GOT3 (cell line): ENCODE data around the gene RAD51AP1.
"Not testable (repeated sequence)": the region's sequence is repeated elsewhere in the genome, so short reads cannot be mapped to it uniquely, and the experiment has no call there.

ENCODE experiments used
- DNase-seq: peaks from one replicate; lab custom pipeline; 2025; ENCODE audit warnings: mixed read lengths; lab: John Stamatoyannopoulos, UW

Gene RAD51AP1, protein sequence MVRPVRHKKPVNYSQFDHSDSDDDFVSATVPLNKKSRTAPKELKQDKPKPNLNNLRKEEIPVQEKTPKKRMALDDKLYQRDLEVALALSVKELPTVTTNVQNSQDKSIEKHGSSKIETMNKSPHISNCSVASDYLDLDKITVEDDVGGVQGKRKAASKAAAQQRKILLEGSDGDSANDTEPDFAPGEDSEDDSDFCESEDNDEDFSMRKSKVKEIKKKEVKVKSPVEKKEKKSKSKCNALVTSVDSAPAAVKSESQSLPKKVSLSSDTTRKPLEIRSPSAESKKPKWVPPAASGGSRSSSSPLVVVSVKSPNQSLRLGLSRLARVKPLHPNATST

DNA sequence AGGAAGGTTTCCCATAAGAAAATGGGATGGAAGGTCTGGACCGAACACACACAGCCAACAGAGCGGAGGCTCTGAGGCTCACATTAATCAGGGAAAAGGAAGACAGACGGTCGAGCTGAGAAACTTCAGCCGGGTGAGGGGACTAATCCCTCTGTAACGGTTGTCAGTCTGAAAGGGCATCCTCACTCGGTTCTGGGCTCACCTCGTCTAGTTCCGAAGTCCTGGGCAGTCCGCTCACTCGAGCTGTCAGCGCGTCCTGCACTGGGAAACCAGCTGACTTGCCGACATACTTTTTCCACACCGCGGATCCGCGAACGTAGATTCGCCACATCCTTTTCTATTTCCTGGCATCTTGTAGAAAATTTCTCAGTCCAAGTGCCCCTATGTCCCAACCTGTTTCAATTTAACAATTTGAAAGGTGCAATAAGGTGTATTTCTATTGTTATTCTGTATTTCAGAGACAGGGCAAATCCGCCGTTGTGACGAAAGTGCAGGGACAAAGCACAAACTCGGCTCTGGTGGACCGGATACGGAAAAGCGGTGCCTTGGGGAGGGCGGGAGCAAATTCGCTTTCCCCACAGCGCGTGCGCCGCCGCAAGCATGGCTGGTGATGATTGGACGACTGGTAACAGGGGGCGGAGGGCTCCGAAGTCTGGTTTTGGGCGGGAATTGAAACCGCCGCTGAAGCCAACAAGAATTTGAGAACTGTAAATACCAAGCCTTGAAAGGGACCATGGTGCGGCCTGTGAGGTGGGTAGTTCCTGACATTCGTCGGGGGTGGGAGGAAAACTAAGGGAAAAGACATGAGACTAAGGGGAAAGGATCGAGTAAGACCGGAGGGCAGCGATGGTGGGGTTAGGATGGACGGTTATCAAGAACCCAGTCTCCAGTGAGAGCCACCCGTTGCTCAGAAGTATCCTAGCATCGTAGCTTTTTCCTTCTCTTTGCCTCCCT is at the start of gene RAD51AP1:
Gene RAD51AP1 (plus strand): TSS at position 684 of the 954 bp plus-strand sequence. CDS start 50 bp downstream, at position 734.
- peak; percentile 80 for DNase-seq

DNA sequence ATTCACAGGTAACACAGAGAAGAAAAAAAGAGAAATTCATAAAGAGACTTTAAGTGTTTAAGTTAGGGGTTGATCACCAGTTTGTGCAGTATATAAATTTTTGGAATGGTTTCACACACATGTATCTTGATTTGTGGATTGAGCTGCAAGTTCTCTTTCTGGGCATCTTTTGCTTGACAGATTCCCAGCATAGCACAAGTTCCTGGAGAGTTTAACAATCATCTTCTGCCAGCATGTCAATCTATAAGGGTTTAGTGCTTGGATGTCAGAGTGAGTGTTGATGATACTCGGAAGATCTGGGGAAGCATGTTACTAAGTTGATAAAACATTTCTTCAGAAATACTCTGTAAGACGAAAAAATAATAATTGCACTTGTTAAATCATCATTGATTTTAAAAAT is 49.1 kb upstream of the RAD51AP1 start:
- no peak for DNase-seq

DNA sequence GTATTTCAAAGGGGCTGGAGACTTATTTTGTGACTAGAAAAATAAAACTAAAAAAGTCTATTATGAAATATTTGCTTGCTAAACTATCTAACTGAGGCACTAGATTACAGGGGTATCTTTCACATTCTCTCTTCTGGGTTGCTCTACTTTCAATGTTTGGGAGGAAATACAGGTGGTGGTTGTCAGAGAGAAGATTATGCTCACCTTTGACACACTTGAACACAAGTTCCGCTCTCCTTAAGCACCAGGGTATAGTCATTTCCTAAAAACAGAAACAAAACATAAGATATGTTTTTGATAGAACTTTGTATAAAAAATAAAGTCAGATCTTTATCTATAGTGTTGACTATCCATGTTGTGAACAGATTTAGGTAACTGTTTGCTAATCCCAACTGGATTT is 47.7 kb upstream of the RAD51AP1 start:
- no peak for DNase-seq

DNA sequence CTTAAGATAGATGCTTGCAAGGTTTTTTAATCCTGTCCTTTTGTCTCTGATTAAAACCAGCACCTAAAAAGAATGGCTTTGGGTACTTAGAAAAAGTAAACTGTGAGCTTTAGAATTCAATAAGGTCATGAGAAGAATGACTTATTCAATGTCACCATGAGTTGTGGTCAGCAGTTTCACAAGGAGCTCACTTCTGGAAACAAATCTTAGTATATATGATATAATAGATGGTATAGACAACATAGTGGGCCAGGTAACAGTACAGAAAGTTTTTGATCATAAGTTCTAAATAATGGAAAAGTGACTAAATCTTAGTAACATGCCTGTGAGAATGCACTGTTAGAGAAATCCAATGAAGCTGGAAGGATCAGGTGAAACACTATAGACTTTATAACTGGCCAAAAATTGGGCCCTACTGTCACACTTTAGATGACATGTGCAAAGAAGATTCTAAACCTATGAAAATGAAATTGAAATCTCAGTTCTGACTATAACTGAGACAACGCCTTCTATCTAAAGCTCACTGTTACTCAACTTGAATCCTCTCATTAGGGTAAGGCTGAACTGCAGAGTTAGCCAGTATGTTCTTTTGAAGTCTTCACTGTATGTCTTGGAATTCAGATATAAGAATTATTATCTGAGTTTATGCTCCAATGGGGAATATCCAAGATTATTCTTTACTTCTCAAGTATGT is 42.4 kb upstream of the RAD51AP1 start:
- no peak for DNase-seq

DNA sequence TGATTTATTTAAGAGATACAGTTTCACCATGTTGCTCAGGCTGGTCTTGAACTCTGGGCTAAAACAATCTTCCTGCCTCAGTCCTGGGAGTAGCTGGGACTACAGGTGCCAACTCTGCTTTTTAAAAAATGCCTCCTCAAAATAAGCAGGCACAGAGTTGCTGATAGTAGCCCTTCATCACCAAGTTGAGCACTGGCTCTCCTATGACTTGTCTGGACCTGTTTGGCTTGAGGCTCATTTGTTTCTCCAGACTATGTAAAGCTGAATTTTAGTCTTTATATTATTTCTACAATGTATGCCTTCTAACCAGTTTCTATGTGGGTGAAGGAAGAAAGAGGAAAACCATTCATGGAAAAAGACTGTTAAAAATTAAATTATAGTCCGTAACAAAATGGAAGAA is 39.5 kb upstream of the RAD51AP1 start:
- DNase-seq: no peak

DNA sequence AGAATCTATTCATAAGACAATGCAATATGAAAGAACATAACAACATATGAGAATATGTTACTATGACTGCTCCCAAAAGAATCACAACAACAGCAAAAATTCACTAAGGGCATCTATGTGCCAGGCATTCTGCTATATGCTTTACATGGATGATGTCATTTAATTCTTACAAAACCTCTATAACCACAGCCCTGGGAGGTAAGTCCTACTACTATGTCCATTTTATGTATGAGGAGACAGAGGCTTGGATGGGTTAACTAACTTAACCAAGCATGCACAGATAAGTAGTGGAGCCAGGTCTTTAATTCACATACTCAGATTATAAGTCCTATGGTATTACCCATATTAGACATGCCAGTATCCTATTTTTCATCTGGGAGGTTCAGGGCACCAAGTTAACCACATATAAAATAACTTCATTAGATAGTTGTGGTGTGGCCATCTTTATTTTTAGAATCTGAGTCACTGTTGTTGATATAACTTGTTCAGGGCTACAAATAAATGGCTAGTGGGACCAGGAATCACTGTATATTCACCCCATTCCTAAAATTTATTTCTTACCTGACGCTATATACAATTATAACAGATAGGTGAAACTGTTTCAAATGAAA is 33.2 kb upstream of the RAD51AP1 start:
- no peak for DNase-seq

DNA sequence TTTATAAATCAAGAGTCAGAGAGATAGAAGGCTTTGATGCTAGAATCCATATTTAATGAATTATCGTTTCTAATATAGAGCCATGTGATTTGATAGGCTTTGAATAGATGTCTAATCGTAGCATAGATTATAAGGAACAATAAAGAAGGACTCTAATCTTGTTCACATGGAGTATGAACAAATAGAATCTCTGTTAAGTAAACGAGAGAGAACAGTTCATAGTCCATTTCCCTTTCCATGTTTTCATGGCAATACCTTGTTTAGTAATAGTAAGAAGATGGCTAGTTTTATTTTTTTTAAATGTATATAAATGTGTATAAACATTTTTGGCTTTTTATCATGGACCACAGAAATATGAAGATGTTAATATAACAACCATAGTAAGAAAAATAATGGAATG is 32.3 kb upstream of the RAD51AP1 start:
- no peak for DNase-seq

DNA sequence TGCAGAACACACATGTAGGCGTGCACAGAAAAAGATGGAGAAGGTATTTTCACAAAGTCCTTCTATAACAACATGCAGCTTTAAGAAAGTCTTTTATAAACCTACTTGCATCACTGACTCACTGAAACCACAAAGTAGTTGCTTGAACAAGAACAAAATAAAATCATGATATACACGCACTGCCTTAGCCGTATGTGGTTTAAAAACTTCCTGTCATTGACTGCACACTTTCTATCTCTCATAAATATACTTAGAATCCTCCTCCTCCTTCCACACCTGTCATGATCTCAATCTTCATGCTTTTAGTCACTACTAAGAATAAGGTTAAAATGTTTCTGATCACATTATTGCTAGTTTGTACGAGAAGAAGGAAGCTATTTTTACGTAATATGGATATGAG is 31.8 kb upstream of the RAD51AP1 start:
- no peak for DNase-seq

DNA sequence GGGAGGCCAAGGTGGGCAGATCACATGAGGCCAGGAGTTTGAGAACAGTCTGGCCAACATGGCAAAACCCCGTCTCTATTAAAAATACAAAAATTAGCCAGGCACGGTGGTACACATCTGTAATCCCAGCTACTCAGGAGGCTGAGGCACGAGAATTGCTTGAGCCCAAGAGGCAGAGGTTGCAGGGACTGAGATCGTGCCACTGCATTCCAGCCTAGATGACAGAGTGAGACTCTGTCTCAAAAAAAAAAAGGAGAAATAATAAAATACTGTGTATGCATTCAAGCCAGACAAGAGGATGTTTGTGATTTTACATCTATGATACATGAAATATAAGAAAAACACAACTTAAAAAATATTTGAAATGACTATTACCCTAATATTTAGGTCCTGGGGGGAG is 30.2 kb upstream of the RAD51AP1 start:
- not testable (repeated sequence) for DNase-seq

DNA sequence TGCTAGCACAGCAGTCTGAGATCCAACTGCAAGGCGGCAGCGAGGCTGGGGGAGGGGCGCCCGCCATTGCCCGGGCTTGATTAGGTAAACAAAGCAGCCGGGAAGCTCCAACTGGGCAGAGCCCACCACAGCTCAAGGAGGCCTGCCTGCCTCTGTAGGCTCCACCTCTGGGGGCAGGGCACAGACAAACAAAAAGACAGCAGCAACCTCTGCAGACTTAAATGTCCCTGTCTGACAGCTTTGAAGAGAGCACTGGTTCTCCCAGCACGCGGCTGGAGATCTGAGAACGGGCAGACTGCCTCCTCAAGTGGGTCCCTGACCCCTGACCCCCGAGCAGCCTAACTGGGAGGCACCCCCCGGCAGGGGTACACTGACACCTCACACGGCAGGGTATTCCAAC is 29.4 kb upstream of the RAD51AP1 start:
- not testable (repeated sequence) for DNase-seq

DNA sequence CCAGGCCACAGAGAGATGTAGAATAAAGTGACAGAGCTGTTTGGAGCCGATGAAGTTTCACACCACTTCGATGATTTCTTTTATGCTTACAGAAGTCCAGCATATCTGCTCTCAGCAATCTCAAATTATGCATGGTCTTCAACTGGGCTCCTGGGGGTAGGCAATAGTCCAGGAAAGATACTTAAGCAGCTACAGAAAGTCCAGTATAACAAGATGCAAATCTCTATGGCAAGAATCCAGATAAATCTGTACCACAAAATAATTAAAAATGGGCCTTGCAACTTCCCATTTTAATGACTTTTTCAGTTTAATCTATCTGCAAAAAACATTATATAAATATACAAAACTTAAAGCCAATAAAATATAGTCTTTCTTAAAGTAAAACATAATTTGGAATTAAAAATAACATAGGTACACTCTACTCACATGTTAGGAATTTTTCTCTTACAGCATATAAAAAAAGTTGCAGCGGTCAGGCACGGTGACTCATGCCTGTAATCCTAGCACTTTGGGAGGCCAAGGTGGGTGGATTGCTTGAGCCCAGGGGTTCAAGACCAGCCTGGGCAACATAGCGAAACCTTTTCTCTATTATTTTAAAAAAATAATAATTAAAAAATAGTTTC is 20.5 kb upstream of the RAD51AP1 start:
- no peak for DNase-seq

DNA sequence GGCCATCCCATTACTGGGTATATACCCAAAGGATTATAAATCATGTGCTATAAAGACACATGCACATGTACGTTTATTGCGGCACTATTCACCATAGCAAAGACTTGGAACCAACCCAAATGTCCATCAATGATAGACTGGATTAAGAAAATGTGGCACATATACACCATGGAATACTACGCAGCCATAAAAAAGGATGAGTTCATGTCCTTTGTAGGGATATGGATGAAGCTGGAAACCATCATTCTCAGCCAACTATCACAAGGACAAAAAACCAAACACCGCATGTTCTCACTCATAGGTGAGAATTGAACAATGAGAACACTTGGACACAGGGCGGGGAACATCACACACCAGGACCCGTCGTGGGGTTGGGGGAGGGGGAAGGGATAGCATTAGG is 15.2 kb upstream of the RAD51AP1 start:
- not testable (repeated sequence) for DNase-seq

DNA sequence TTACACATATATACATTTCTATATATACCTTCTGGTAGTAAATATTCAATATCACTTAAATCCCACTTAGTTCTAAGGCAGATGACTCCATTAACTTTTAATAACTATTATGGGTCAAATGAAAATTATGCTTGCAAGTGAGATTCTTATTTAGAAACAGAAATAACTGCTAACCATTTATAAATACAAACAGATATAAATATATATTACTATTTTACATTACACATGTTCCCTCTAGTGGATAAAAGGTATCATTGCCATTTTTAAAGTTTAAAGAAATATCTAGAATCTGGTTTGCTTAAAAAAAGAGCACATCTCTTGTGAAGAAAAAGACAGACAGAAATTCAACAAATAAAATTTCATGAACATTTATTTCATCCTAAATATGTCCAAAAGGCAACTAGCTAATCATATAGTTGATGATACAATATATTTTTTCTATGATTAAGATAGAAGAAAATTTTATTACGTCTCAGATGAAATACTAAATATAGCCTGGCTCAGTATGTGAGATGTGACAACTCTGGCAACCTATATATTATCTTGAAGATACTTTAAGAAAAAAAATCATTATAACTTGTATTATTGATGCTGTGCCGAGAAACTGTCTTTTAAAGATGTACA is 11.7 kb upstream of the RAD51AP1 start:
- DNase-seq: no peak

DNA sequence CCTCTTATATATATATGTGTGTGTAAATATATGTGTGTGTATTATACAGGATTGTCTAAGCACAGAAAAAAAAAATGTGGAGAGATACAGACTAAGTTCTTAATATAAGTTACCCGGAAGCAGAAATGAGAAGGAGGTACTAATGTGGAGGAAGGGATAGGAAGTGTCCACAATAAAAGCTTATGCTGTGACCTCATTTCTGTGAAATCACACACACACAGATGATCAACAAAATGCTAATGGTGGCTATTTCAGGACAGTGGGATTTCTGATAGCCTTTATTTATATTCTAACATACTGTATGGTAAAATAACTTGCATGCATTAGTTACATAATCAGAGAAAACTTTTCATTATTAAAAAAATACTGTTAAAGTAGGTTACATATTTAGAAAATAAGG is 8.5 kb upstream of the RAD51AP1 start:
- no peak for DNase-seq

DNA sequence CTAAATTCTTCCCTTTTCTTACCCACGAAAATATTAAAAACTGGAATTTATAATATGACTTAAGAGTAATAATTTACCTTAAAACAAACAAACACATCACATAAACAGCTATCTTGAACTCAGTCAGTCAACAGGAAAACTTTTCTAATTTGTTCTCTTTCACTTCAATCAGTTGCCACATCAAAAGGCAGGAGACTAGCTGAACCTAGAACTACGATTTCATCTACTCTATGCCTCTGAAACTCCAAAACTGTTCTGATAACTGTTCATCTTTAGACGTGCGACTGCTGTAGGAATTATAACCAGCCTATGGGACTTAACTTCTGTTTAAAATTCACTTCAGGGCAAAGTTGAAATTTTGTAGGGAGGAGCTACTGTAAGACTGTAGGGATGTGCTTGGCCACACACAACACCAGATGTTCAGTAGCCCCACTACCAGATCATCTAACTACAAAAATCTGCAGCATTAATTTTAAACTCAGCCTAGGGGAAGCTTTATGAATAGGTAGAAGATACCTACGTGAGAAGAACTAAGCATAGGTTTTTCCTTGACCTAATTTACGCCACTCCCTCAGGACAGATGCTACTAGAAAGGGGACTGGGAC is 7.6 kb upstream of the RAD51AP1 start:
- DNase-seq: no peak

DNA sequence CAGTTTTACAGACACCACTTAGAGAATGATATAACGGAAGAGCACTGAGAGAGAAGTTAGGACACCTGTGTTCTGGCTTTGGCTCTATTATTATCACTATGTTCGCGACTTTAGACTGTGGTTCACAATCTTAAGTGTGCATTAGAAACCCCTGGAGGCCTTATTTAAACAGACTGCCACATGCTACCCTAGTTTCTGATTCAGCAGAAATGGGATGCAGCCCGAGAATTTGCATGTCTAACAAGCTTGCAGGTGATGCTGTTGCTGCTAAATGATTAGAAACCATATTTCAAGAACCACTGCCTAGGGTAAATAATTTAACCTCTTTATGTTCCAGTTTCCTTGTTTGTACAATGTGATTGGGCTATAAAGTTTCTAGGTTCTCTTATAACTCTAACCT is 3.6 kb upstream of the RAD51AP1 start:
- DNase-seq: no peak

DNA sequence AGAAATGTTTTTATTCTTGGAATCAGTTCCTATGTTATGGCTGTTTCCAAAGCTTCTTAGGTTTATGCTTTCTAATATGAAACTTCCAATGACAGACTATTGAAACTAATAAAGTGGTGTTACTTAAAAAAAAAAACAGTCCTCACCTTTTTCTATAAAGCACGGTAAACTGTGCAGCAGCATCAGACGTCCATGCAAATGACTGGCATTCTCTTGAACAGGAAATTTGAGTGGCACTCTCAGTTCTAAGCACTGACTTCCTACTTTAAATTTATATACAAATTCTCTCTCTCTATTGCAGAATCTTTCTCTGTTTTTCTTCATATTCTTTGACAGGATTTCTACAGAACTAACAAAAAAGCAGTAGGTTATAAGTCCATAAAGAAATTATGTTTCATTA is 2.8 kb upstream of the RAD51AP1 start:
- DNase-seq: no peak

DNA sequence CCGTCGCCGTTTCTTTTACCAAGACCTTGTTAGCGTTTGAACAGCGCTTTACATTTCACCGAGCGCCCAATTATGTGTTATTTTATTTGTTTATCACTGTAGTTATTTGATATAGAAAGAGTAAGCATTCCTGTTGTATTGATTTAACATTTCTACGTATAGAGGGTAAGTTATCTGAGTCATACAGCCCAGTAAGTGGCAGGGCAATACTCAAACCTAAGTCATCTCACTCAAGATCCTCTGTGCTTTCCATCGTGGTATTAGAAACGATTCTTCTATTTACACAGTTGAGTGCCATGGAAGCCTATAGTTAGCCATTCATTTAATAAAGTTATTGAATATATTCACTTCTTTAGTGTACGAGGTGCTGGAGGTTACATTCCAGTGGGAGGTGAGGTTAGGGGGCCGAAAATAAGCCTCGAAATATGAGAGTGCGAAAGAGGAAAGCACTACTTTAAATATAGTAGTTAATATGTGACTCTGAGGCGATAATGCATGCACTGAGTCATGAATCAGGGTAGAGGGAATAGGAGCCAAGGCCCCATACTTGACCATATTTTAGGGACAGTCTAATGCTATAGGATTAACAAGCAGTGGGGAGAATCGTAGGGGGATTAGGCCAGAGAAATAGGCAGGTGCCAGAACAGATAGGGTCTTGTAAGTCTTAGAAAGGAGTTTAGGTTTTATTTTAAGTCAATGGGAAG is 629 bp downstream of the RAD51AP1 start:
- no peak for DNase-seq

DNA sequence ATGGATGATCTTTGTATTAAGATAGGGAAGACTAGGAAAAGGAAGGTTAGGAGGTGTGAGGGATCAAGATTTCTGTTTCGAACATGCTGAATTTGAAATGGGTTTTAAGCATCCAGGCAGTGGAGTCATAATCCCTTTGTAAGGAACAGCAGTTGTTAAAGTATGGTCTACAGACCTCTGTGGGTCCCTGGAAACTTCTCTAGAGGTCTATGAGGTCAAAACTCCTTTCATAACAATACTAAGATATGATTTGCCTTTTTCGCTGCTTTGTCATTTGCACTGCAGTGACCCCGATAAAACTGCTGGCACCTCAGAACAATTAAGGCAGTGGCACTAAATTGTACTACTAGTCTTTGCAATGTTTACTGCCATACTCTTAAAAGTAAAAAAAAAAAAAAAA is 1.5 kb downstream of the RAD51AP1 start:
- DNase-seq: no peak

DNA sequence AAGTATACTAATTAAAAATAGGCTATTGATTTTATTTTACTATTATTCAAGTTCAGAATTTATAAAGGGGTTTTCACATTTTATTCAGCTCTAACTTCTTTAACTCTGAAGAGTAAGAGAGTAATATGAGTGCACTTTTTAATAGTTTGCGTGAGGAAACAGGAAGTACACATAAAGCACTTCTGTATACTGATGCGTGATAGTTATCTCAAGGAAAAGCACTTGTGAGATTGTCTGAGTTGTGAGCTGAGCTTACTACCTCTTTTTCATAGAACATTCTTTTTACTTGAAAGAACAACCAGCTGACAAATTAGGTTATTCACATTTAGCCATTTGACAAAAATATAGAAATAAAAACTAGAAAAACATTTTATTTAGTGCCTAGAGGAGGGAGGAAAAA is 1.9 kb downstream of the RAD51AP1 start:
- DNase-seq: no peak
